HepG2 (cell line): ENCODE results near the gene TST. TPM values are rescaled to one million over a fixed set of nuclear protein-coding genes. Genes with fewer than 3 reads are reported as not detected.

Experiments used
- HMGXB4 ChIP-seq, 2 experiments: sonication (generic) in 1 of 2; formaldehyde crosslinking in 1 of 2; IDR thresholded peaks; 2 replicates each; pipeline versions ENCODE4 v1.4.0 to v1.6.1; 2018 to 2020; ENCODE audit warnings: missing genetic modification reagents in 2 of 2, borderline replicate concordance in 1 of 2, low read depth in 1 of 2, mild to moderate bottlenecking in 1 of 2, missing biosample characterization in 1 of 2
- HNRNPH1 ChIP-seq: fragments of 200-400 bp; formaldehyde crosslinking; optimal IDR thresholded peaks from 2 replicates; pipeline ENCODE3; 2017; ENCODE audit warnings: mild to moderate bottlenecking, low read depth, low read length
- IRX3 ChIP-seq: sonication (generic); formaldehyde crosslinking; IDR thresholded peaks from 2 replicates; pipeline ENCODE4 v1.8.1; 2023; ENCODE audit warnings: mild to moderate bottlenecking, low read depth, missing genetic modification reagents, borderline replicate concordance
- KAT2B ChIP-seq: fragments of 150-350 bp; IDR thresholded peaks from 2 replicates; pipeline ENCODE4 v1.6.1; 2014; ENCODE audit warnings: low read depth, low read length, borderline replicate concordance
- MED13 ChIP-seq: sonication (generic); formaldehyde crosslinking; IDR thresholded peaks from 2 replicates; pipeline ENCODE4 v1.5.0; 2020; ENCODE audit warnings: missing genetic modification reagents
- MYC ChIP-seq: sonication (generic); formaldehyde crosslinking; IDR thresholded peaks from 2 replicates; pipeline ENCODE4 v1.9.0; 2021; ENCODE audit warnings: missing genetic modification reagents, borderline replicate concordance
- PRDM10 ChIP-seq: sonication (generic); formaldehyde crosslinking; IDR thresholded peaks from 2 replicates; pipeline ENCODE4 v1.4.0; 2020; ENCODE audit warnings: low read depth, missing genetic modification reagents
- SOX13 ChIP-seq, 3 experiments: fragments of 450-650 bp in 1 of 3; sonication (generic) in 1 of 3; formaldehyde crosslinking in 1 of 3; IDR thresholded peaks in 2 of 3; conservative IDR thresholded peaks in 1 of 3; 2 replicates each; pipeline versions ENCODE4 v1.5.0 to v1.6.1; 2016 to 2020; ENCODE audit warnings: antibody characterized with exemption in 1 of 3, mild to moderate bottlenecking in 1 of 3, missing compliant biosample characterization in 1 of 3, missing genetic modification reagents in 1 of 3, moderate library complexity in 1 of 3
- UBTF ChIP-seq: sonication (generic); formaldehyde crosslinking; IDR thresholded peaks from 2 replicates; pipeline ENCODE4 v1.4.0; 2020; ENCODE audit warnings: mild to moderate bottlenecking, missing genetic modification reagents
- ZBTB20 ChIP-seq: sonication (generic); formaldehyde crosslinking; IDR thresholded peaks from 2 replicates; pipeline ENCODE4 v1.8.1; 2023; ENCODE audit warnings: missing genetic modification reagents, low read depth, mild to moderate bottlenecking, borderline replicate concordance
- ZFP91 ChIP-seq: sonication (generic); formaldehyde crosslinking; IDR thresholded peaks from 2 replicates; pipeline ENCODE4 v1.9.0; 2022; ENCODE audit warnings: missing genetic modification reagents, mild to moderate bottlenecking, borderline replicate concordance
- ZNF574 ChIP-seq: sonication (generic); formaldehyde crosslinking; IDR thresholded peaks from 2 replicates; pipeline ENCODE4 v1.4.0; 2020; ENCODE audit warnings: missing genetic modification reagents
- ZNF670 ChIP-seq: sonication (generic); formaldehyde crosslinking; IDR thresholded peaks from 2 replicates; pipeline ENCODE4 v1.8.0; 2022; ENCODE audit warnings: mild to moderate bottlenecking, missing genetic modification reagents, borderline replicate concordance
- ZSCAN22 ChIP-seq: sonication (generic); formaldehyde crosslinking; IDR thresholded peaks from 2 replicates; pipeline ENCODE4 v1.4.0; 2020; ENCODE audit warnings: mild to moderate bottlenecking, missing genetic modification reagents
- polyA plus RNA-seq, 8 experiments: library from polyadenylated mRNA; depleted of rRNA in 3 of 8; stranded (reverse) in 7 of 8; unstranded in 1 of 8; fragments of >200 nt; fragmentation: Illumina TruSeq in 4 of 8; extraction: Trizol in 4 of 8; gene quantifications; 2 replicates each; pipeline versions ENCODE4 v1.2.1 to v1.2.3, GENCODE V29; 2011 to 2016; ENCODE audit warnings: low read depth in 4 of 8, missing spikeins in 1 of 8, mixed read lengths in 1 of 8; ENCODE audit not compliant: insufficient read depth in 1 of 8
- total RNA-seq, 5 experiments: library from RNA; depleted of rRNA; stranded (reverse); fragments of >200 nt; fragmentation: Illumina TruSeq; extraction: Trizol; gene quantifications; 2 replicates each; pipeline ENCODE4 v1.2.3, GENCODE V29; 2016; ENCODE audit warnings: low read depth in 1 of 5

Gene TST
- total and polyA plus RNA-seq, 2 of the 13 experiments (the other 11 are each of a cell fraction or from before 2014, with no cell fraction given): 44.6 to 63.6 TPM

- TF ChIP-seq UBTF (CRISPR knock-in tag) (0 out of 2 replicates have a peak, but pooled peaks have one; percentile 57), HNRNPH1 (no peak), MED13 (CRISPR knock-in tag) (no peak), ZNF574 (CRISPR knock-in tag) (no peak; the same call in none of the 2 replicates), IRX3 (no peak), HMGXB4 (CRISPR knock-in tag; IDR thresholded peaks at IDR 0.05; ENCODE audit: borderline replicate concordance in 1 of 2, low read depth in 1 of 2) (no peak), KAT2B (no peak), PRDM10 (CRISPR knock-in tag) (peak; percentile 46; the same call in 1 of the 2 replicates), SOX13 (IDR thresholded peaks at IDR 0.05) (no peak), SOX13 (CRISPR knock-in tag; conservative IDR thresholded peaks at IDR 0.05 in 1 of 2, IDR thresholded peaks at IDR 0.05 in 1 of 2) (no peak), ZBTB20 (CRISPR knock-in tag) (no peak), MYC (CRISPR knock-in tag) (0 out of 2 replicates have a peak, but pooled peaks have one; percentile 8), ZNF670 (peak; percentile 80; the same call in 1 of the 2 replicates), ZFP91 (no peak), ZSCAN22 (no peak)
Measured at GRCh38 chr22:37018815-37019308, 385 bp downstream of the TST start (continued).
